HepG2 (cell line): ENCODE measurements around the gene CEP63. TPM values are rescaled to one million over a fixed set of nuclear protein-coding genes. Genes with fewer than 3 reads are reported as not detected.
"Not testable (repeated sequence)": the region's sequence is repeated elsewhere in the genome, so short reads cannot be mapped to it uniquely, and the experiment has no call there.

Source experiments
- ATAC-seq: fragments of 200-7000 bp; cut with Tn5 transposase; 3 replicates; pipeline ENCODE4 v1.9.1; 2020; ENCODE audit warnings: mild to moderate bottlenecking, moderate library complexity
- BruUV-seq: library from RNA; stranded (reverse); fragments of 400-500 nt; replicated peaks from 2 replicates; lab custom pipeline; 2021; lab: Mats Ljungman, UMichigan
- CTCF ChIA-PET: fragments of 300-600 bp; formaldehyde crosslinking; extraction: SDS; loops from one replicate; lab custom pipeline; 2021; ENCODE audit warnings: low total read pairs, inconsistent platforms, low intra/inter-chr PET ratio; lab: Yijun Ruan, JAX
- POLR2A ChIA-PET: fragments of 350-600 bp; sonication (Branson Sonifier 250); formaldehyde crosslinking; loops from one replicate; lab custom pipeline; 2020; ENCODE audit warnings: antibody characterized with exemption, inconsistent platforms; lab: Yijun Ruan, JAX
- DNase-seq: peaks from one replicate; pipeline ENCODE4 v3.0.0-alpha.2; 2015; ENCODE audit warnings: low spot score
- FAIRE-seq: peaks from 3 replicates; lab custom pipeline; 2011; peaks lifted over from hg19 to GRCh38; lab: Jason Lieb, UNC
- H2AFZ ChIP-seq: one replicate; pipeline ENCODE4 v1.6.1; 2011; ENCODE audit warnings: low read length, inconsistent platforms
- H3K27ac ChIP-seq: fragments of 300-600 bp; 3 replicates; pipeline ENCODE4 v1.8.0; 2011; ENCODE audit warnings: mixed run types, mild to moderate bottlenecking, mixed read lengths, low read length, inconsistent platforms; ENCODE audit not compliant: insufficient read depth; ENCODE audit errors: extremely low read length
- H3K27me3 ChIP-seq, 2 experiments: fragments of 200-600 bp in 1 of 2; 2 replicates in 1 of 2; 3 replicates in 1 of 2; pipeline versions ENCODE4 v1.6.0 to v1.8.0; 2011; ENCODE audit warnings: low read length in 2 of 2, mild to moderate bottlenecking in 2 of 2, moderate library complexity in 2 of 2, inconsistent platforms in 1 of 2; ENCODE audit not compliant: insufficient read depth in 2 of 2, control insufficient read depth in 1 of 2
- H3K36me3 ChIP-seq, 2 experiments: fragments of 200-600 bp in 1 of 2; replicated peaks in 1 of 2; 2 replicates in 1 of 2; 3 replicates in 1 of 2; pipeline versions ENCODE4 v1.5.1 to v1.8.0; 2011; ENCODE audit warnings: low read length in 2 of 2, inconsistent platforms in 1 of 2; ENCODE audit not compliant: insufficient read depth in 2 of 2, control insufficient read depth in 1 of 2
- H3K4me1 ChIP-seq: 2 replicates; pipeline ENCODE4 v1.5.1; 2012; ENCODE audit warnings: low read length, inconsistent platforms; ENCODE audit not compliant: insufficient read depth
- H3K4me2 ChIP-seq: 2 replicates; pipeline ENCODE4 v1.6.0; 2011; ENCODE audit warnings: low read depth, low read length, inconsistent platforms
- H3K4me3 ChIP-seq, 3 experiments: fragments of 200-600 bp in 1 of 3; sonication (generic), shearing (Covaris generic) in 1 of 3; replicated peaks in 1 of 3; 2 replicates each; pipeline ENCODE4 v1.5.1; 2011 to 2016; ENCODE audit warnings: low read length in 3 of 3, inconsistent platforms in 2 of 3, low read depth in 2 of 3, mild to moderate bottlenecking in 2 of 3, control low read depth in 1 of 3, mixed read lengths in 1 of 3; ENCODE audit not compliant: insufficient read depth in 1 of 3
- H3K79me2 ChIP-seq: one replicate; pipeline ENCODE4 v1.6.1; 2011; ENCODE audit warnings: low read length, inconsistent platforms; ENCODE audit not compliant: insufficient read depth
- H3K9ac ChIP-seq: 2 replicates; pipeline ENCODE4 v1.6.0; 2011; ENCODE audit warnings: mild to moderate bottlenecking, low read depth, low read length, inconsistent platforms; ENCODE audit not compliant: insufficient read depth
- H3K9me3 ChIP-seq: 2 replicates; pipeline ENCODE4 v1.5.1; 2012; ENCODE audit warnings: mild to moderate bottlenecking, low read length
- H4K20me1 ChIP-seq: 2 replicates; pipeline ENCODE4 v1.6.0; 2011; ENCODE audit warnings: inconsistent platforms, mild to moderate bottlenecking, low read length, moderate library complexity; ENCODE audit not compliant: insufficient read depth
- HBP1 ChIP-seq: IDR thresholded peaks from 2 replicates; pipeline ENCODE4 v1.6.1; 2016; ENCODE audit warnings: low read depth, control low read depth
- HNRNPL ChIP-seq: fragments of 200-400 bp; formaldehyde crosslinking; IDR thresholded peaks from 2 replicates; pipeline ENCODE4 v1.6.1; 2017; ENCODE audit warnings: mild to moderate bottlenecking, low read depth, low read length
- HOXA3 ChIP-seq: sonication (generic); formaldehyde crosslinking; IDR thresholded peaks from 2 replicates; pipeline ENCODE4 v1.5.0; 2020; ENCODE audit warnings: missing genetic modification reagents
- NFYB ChIP-seq: sonication (generic); formaldehyde crosslinking; IDR thresholded peaks from 2 replicates; pipeline ENCODE4 v1.4.0; 2020; ENCODE audit warnings: missing genetic modification reagents
- POLR2G ChIP-seq: fragments of 200-400 bp; formaldehyde crosslinking; IDR thresholded peaks from 2 replicates; pipeline ENCODE4 v1.6.1; 2018; ENCODE audit warnings: mild to moderate bottlenecking, low read depth, low read length, moderate library complexity
- SIN3A ChIP-seq: IDR thresholded peaks from 2 replicates; pipeline ENCODE4 v1.6.1; 2011; ENCODE audit warnings: low read depth, mild to moderate bottlenecking, control low read depth, low read length, borderline replicate concordance
- ZBTB49 ChIP-seq: sonication (generic); formaldehyde crosslinking; IDR thresholded peaks from 2 replicates; pipeline ENCODE4 v1.4.0; 2020; ENCODE audit warnings: missing genetic modification reagents, borderline replicate concordance
- ZNF451 ChIP-seq: sonication (generic); formaldehyde crosslinking; IDR thresholded peaks from 2 replicates; pipeline ENCODE4 v1.5.0; 2020; ENCODE audit warnings: mild to moderate bottlenecking, missing genetic modification reagents
- ZNF557 ChIP-seq: sonication (generic); formaldehyde crosslinking; IDR thresholded peaks from 2 replicates; pipeline ENCODE4 v1.4.0; 2020; ENCODE audit warnings: missing genetic modification reagents
- WGBS: methylation state at CpG from one replicate; pipeline ENCODE4 v1.1.6; 2017; ENCODE audit warnings: low lambda C conversion rate; 5-methylcytosine and 5-hydroxymethylcytosine counted together
- in situ Hi-C: cut with HindIII; loops from 2 replicates; pipeline ENCODE4 v1.10.0; 2017; ENCODE audit warnings: low pct_unique_long_range_greater_than_20kb; ENCODE audit not compliant: extremely low pct_ligation_motif_present
- intact Hi-C: fragments of 100-400 bp; cut with micrococcal nuclease; formaldehyde crosslinking; loops from one replicate; pipeline ENCODE4 v1.10.0; 2022; ENCODE audit not compliant: unreplicated experiment
- polyA plus RNA-seq, 8 experiments: library from polyadenylated mRNA; depleted of rRNA in 3 of 8; stranded (reverse) in 7 of 8; unstranded in 1 of 8; fragments of >200 nt; fragmentation: Illumina TruSeq in 4 of 8; extraction: Trizol in 4 of 8; gene quantifications; 2 replicates each; pipeline versions ENCODE4 v1.2.1 to v1.2.3, GENCODE V29; 2011 to 2016; ENCODE audit warnings: low read depth in 4 of 8, missing spikeins in 1 of 8, mixed read lengths in 1 of 8; ENCODE audit not compliant: insufficient read depth in 1 of 8
- total RNA-seq, 5 experiments: library from RNA; depleted of rRNA; stranded (reverse); fragments of >200 nt; fragmentation: Illumina TruSeq; extraction: Trizol; gene quantifications; 2 replicates each; pipeline ENCODE4 v1.2.3, GENCODE V29; 2016; ENCODE audit warnings: low read depth in 1 of 5

CEP63 gene
- total and polyA plus RNA-seq, 2 of the 13 experiments (the other 11 are each of a cell fraction or from before 2014, with no cell fraction given) = 7.2 to 18.4 TPM

GRCh38 chr3:134544316-134544715 lies 58.5 kb downstream of the CEP63 start:
- ChIA-PET CTCF (no interaction called here), POLR2A (no interaction called here)

GRCh38 chr3:134544783-134545182 lies 58.9 kb downstream of the CEP63 start:
- FAIRE-seq, H3K9me3 ChIP-seq, in situ Hi-C loops, H3K9ac ChIP-seq, H3K4me1 ChIP-seq, DNase-seq, POLR2A ChIA-PET, intact Hi-C loops, H3K27me3 ChIP-seq, H3K79me2 ChIP-seq, H3K4me2 ChIP-seq, ATAC-seq, H3K4me3 ChIP-seq, H3K27ac ChIP-seq, CTCF ChIA-PET, H4K20me1 ChIP-seq, H2AFZ ChIP-seq, BruUV-seq: not testable (repeated sequence)
- 89% methylated on average over 12 of the region's 12 CpGs for WGBS
- peaks cover 0 to 14% of the 10 kb centered on the region in 2 experiments; a peak in 1 of 5 replicates for H3K36me3 ChIP-seq

More at GRCh38 chr3:134544316-134544715, 58.5 kb downstream of the CEP63 start:
- FAIRE-seq (no peak), DNase-seq (no peak), ATAC-seq (no peak)
- Histone ChIP-seq H3K4me2 (no peak overlapping the region), H3K4me1 (no peaks in the 10 kb centered on the region), H3K27me3 (no peaks in the 10 kb centered on the region), H2AFZ (no peak overlapping the region), H3K9ac (no peak overlapping the region), H3K9me3 (no peaks in the 10 kb centered on the region), H3K27ac (no peak overlapping the region), H3K36me3 (peaks cover 0 to 14% of the 10 kb centered on the region in 2 experiments; a peak in 1 of 5 replicates), H4K20me1 (no peaks in the 10 kb centered on the region), H3K4me3 (no peak overlapping the region), H3K79me2 (no peaks in the 10 kb centered on the region)
- BruUV-seq = no TSS peak
- intact Hi-C loops (no loop called here), in situ Hi-C loops (no loop called here)
- 97% methylated on average over 2 of the region's 2 CpGs for WGBS
- TF ChIP-seq HBP1 (CRISPR knock-in tag) (no peak), HNRNPL (no peak), SIN3A (no peak), ZBTB49 (no peak), ZNF557 (CRISPR knock-in tag) (no peak), ZNF451 (CRISPR knock-in tag) (no peak), HOXA3 (CRISPR knock-in tag) (no peak), NFYB (no peak), POLR2G (no peak)
